ENCODE measurements around the gene CYP2C8. TPM values are rescaled to one million over a fixed set of nuclear protein-coding genes. Genes with fewer than 3 reads are reported as not detected.

Gene CYP2C8
- total RNA-seq, 4 donors from 2014 or later = 0.46 to 1.6 TPM; not detected in 2

DNA sequence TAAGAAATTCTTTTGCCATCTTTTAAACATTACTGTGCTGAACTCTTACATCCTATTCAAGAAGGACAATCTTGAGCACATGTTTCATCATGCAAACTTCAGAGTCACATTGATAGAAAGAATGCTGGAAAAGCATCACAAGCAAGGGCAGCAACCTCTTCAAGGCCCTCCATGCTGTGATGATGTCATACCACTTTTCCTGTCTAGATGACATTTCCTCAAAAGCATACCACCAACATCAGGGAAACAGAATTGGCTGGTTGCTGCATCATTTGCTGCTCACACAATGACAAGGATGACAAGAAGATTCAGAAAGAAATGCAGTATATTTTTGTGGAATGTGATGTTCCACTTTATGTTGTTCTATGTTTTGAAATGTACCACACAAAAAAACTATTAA, 37.6 kb downstream of the CYP2C8 start:
- DNase-seq (ENCODE audit: low spot score) (no peak), ATAC-seq (ENCODE audit: low FRiP score) (no peak)
- no peak for TF ChIP-seq CTCF (IDR thresholded peaks at IDR 0.05)

DNA sequence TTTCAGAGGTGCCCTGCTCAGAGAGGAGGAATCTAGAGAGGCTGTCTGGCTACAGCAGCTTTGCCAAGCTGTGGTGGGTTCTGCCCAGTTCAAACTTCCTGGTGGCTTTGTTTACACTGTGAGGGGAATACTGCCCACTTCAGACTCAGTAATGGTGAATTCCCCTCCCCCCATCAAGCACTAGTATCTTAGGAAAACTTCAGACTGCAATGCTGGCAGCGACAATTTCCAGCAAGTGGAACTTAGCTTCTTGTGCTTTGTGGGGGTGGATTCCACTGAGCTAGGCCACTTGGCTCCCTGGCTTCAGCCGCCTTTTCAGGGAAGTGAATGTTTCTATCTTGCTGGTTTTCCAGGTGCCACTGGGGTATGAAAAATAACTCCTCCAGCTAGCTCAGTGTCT, 42.8 kb downstream of the CYP2C8 start:
- no peak for TF ChIP-seq CTCF (IDR thresholded peaks at IDR 0.05)
- ATAC-seq (ENCODE audit: low FRiP score) = no peak
- DNase-seq (ENCODE audit: low spot score) = no peak

DNA sequence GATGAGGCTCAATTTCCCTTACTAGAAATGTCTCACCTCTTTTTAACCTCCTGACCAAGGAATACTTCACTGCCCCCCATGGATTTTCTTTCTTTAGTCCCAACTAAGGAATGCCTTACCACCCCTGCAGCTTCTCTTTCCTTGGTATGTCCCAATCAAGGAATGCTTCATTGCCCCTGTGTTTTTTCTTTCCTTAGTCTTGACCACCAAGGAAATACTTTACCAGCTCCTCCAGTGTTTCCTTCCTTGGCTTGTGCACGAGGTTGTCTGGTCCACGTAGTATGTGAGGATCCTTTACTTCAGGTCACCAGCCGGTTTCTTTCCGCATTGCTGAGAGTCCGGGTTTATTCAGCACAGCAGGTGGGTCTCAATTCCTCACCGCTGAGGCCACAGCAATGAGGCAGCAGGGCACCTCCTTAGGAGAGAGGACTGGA, 71.5 kb downstream of the CYP2C8 start:
- DNase-seq (ENCODE audit: low spot score) = no peak
- ATAC-seq (ENCODE audit: low FRiP score) = no peak
- TF ChIP-seq CTCF (IDR thresholded peaks at IDR 0.05) = no peak

GRCh38 chr10:94992811-94993210, 76.5 kb downstream of the CYP2C8 start:
- ATAC-seq (ENCODE audit: low FRiP score) (no peak), DNase-seq (ENCODE audit: low spot score) (no peak)
- no peak for TF ChIP-seq CTCF (IDR thresholded peaks at IDR 0.05)

GRCh38 chr10:94991243-94991888, 77.9 kb downstream of the CYP2C8 start:
- ATAC-seq (ENCODE audit: low FRiP score) (no peak), DNase-seq (ENCODE audit: low spot score) (no peak)
- no peak for TF ChIP-seq CTCF (IDR thresholded peaks at IDR 0.05)

GRCh38 chr10:94989192-94989591, 80.1 kb downstream of the CYP2C8 start:
- no peak for DNase-seq (ENCODE audit: low spot score)
- ATAC-seq (ENCODE audit: low FRiP score) = no peak
- TF ChIP-seq CTCF (IDR thresholded peaks at IDR 0.05) = no peak

Small RNA genes within 50 kb of the gene (small RNA-seq; reads per million reads assigned to genes)
- not detected for gene CYP2C60P

Other genes with a start within 250 kb of the CYP2C8 start
- gene CYP2C9, start 130.8 kb downstream of the CYP2C8 start, total RNA-seq = not detected
- gene ACSM6, start 124.7 kb upstream of the CYP2C8 start, total RNA-seq = not detected
- 100 to 1,000 TPM in 2 of 4 donors, 10 to 100 TPM in 2; 85.6 to 175 (median 122) TPM for gene PDLIM1, start 221.5 kb upstream of the CYP2C8 start, total RNA-seq